CD4-positive, CD25-positive, alpha-beta regulatory T cell (primary cell): ENCODE results near the gene TTLL5. TPM values are rescaled to one million over a fixed set of nuclear protein-coding genes. Genes with fewer than 3 reads are reported as not detected.
A peak's percentile ranks its signal among the peaks of the same experiment; 100 is the strongest.

Source experiments
- ATAC-seq, 2 donors: fragments of 150-1000 bp; cut with Tn5 transposase; one replicate each; pipeline ENCODE4 v1.10.0; 2021; ENCODE audit warnings: low read depth in 2 of 2, moderate number of reproducible peaks in 2 of 2, moderate library complexity in 1 of 2
- DNase-seq, 3 donors: peaks; one replicate each; pipeline versions ENCODE4 v3.0.0 to v3.0.0-alpha.2; 2012 to 2022; ENCODE audit warnings: mixed read lengths in 1 of 3
- H3K27ac ChIP-seq: one replicate; pipeline ENCODE4 v1.7.0; 2013; ENCODE audit warnings: mild to moderate bottlenecking, low read length; ENCODE audit not compliant: insufficient read depth, poor library complexity, severe bottlenecking
- H3K27me3 ChIP-seq: one replicate; pipeline ENCODE4 v1.7.0; 2013; ENCODE audit warnings: low read length; ENCODE audit not compliant: control insufficient read depth, insufficient read depth
- H3K36me3 ChIP-seq: one replicate; pipeline ENCODE4 v1.7.0; 2013; ENCODE audit warnings: mild to moderate bottlenecking, low read length, moderate library complexity; ENCODE audit not compliant: control insufficient read depth, insufficient read depth
- H3K4me1 ChIP-seq: 2 replicates; pipeline ENCODE4 v1.7.0; 2013; ENCODE audit warnings: mild to moderate bottlenecking, low read length; ENCODE audit not compliant: insufficient read depth, control insufficient read depth, poor library complexity, severe bottlenecking
- H3K4me3 ChIP-seq: one replicate; pipeline ENCODE4 v1.7.0; 2013; ENCODE audit warnings: low read depth, mild to moderate bottlenecking, low read length, moderate library complexity
- H3K9me3 ChIP-seq, 2 experiments: 1 replicate in 1 of 2; 2 replicates in 1 of 2; pipeline ENCODE4 v1.7.0; 2013; ENCODE audit warnings: low read length in 2 of 2, mild to moderate bottlenecking in 1 of 2, moderate library complexity in 1 of 2; ENCODE audit not compliant: control insufficient read depth in 2 of 2
- H3K27ac Mint-ChIP-seq, 3 donors: one replicate each; pipeline ENCODE4 v1.8.0; 2020 to 2022; ENCODE audit warnings: mild to moderate bottlenecking in 3 of 3, mixed read lengths in 3 of 3, moderate library complexity in 2 of 3
- H3K27me3 Mint-ChIP-seq: one replicate; pipeline ENCODE4 v1.8.0; 2022; ENCODE audit warnings: mild to moderate bottlenecking, mixed read lengths
- H3K36me3 Mint-ChIP-seq: one replicate; pipeline ENCODE4 v1.8.0; 2020; ENCODE audit warnings: mixed read lengths
- H3K4me1 Mint-ChIP-seq, 4 donors: one replicate each; pipeline ENCODE4 v1.8.0; 2020 to 2022; ENCODE audit warnings: mixed read lengths in 4 of 4, mild to moderate bottlenecking in 1 of 4
- H3K4me3 Mint-ChIP-seq, 4 donors: one replicate each; pipeline ENCODE4 v1.8.0; 2020 to 2022; ENCODE audit warnings: mild to moderate bottlenecking in 4 of 4, mixed read lengths in 4 of 4, moderate library complexity in 3 of 4
- H3K9me3 Mint-ChIP-seq, 7 donors: one replicate each; pipeline ENCODE4 v1.8.0; 2020 to 2022; ENCODE audit warnings: mixed read lengths in 7 of 7, mild to moderate bottlenecking in 3 of 7, moderate library complexity in 2 of 7
- polyA plus RNA-seq, 4 donors: library from polyadenylated mRNA; unstranded; fragments of 300-500 nt; fragmentation: Illumina TruSeq; gene quantifications; one replicate each; pipeline ENCODE4 v1.2.3, GENCODE V29; 2021
- total RNA-seq: library from RNA; stranded (reverse); gene quantifications from one replicate; pipeline ENCODE4 v1.2.3, GENCODE V29; 2022

TTLL5 gene
- total and polyA plus RNA-seq, 5 donors from 2014 or later = 4.9 to 39.2 (median 8.7) TPM

DNA sequence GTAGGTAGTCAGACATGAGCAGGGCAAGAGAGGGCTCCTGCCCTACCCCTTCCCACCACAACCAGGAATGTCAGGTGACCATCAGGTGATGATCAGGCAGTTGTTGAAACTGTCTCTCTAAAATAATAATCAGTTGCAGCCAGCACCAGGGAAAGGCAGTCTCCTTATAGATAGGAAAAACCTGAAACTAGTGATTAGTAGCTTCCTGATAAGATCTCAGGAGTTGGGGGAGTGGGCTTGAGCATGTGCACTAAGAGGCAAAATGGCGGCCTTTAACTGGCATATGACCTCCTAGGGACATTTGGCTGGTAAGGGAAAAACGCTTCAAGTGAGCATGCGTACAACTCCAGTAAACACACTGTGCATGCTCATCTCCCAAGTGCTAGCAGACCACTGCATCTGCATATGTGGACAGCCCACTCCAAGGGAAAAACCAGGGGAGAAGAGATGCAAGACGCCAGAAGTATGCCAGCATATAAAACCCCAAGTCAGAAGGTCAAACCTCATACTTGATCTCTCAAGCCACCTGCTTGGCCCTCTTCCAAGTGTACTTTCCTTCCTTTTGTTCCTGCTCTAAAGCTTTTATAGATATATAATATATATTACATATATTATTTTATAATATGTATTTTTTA lies 283.7 kb downstream of the TTLL5 start:
- no peaks in the 10 kb centered on the region for H3K4me1 Mint-ChIP-seq
- H3K27ac Mint-ChIP-seq = no peak overlapping the region
- DNase-seq = no peak
- no peak for ATAC-seq
- Histone ChIP-seq H3K4me1 (no peaks in the 10 kb centered on the region), H3K9me3 (no peaks in the 10 kb centered on the region), H3K4me3 (no peak overlapping the region), H3K27ac (no peak overlapping the region), H3K36me3 (no peaks in the 10 kb centered on the region), H3K27me3 (no peaks in the 10 kb centered on the region)
- H3K4me3 Mint-ChIP-seq = no peak overlapping the region
- H3K9me3 Mint-ChIP-seq = no peaks in the 10 kb centered on the region
- no peaks in the 10 kb centered on the region for H3K27me3 Mint-ChIP-seq
- H3K36me3 Mint-ChIP-seq = peaks cover 16% of the 10 kb centered on the region

DNA sequence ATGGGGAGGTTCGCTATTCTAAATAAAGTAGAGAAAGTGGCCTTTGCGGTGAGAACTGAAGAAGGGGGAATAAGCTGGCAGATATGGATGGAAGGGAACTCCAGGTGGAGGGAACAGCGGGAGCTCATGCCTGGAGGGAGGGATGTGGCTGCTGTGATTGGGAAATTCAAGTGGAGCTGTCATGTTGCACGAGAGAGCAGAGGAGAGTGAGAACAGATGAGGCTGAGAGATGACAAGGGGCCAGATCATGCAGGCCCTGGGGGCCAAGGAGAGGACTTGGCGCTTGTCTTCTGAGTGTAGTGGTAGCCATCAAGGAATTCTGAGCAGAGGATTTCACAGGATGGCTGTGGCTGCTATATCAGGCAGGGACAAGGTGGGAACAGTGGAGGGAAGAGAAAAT lies 285.7 kb downstream of the TTLL5 start:
- H3K27ac Mint-ChIP-seq = no peak overlapping the region
- H3K9me3 Mint-ChIP-seq = peaks cover 0 to 3% (median 0%) of the 10 kb centered on the region in 7 donors

DNA sequence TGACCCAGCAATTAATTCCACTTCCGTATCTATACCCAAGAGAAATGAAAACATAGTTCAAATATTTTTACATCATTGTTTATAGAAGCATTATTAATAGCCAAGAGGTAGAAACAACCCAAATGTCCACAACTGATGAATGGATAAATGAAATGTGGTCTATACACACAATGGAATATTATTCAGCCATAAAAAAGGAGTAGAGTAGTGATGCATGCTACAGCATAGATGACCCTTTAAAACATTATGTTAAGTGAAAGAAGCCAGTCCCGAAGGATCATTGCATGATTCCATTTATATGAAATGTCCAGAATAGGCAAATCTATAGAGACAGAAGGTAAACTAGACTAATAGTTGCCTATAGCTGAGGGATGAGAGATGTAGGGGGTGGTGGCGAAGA lies 291.4 kb downstream of the TTLL5 start:
- Histone ChIP-seq H3K9me3 (no peaks in the 10 kb centered on the region), H3K4me3 (no peak overlapping the region), H3K4me1 (no peaks in the 10 kb centered on the region), H3K27ac (no peak overlapping the region), H3K27me3 (no peaks in the 10 kb centered on the region), H3K36me3 (peaks cover 4% of the 10 kb centered on the region)
- H3K9me3 Mint-ChIP-seq = peaks cover 0 to 9% (median 0%) of the 10 kb centered on the region in 7 donors
- H3K27ac Mint-ChIP-seq = no peak overlapping the region
- H3K27me3 Mint-ChIP-seq = no peaks in the 10 kb centered on the region
- H3K4me1 Mint-ChIP-seq = no peaks in the 10 kb centered on the region
- peaks cover 13% of the 10 kb centered on the region for H3K36me3 Mint-ChIP-seq
- no peak overlapping the region for H3K4me3 Mint-ChIP-seq
- DNase-seq = no peak
- no peak for ATAC-seq

More for the DNA sequence above, 285.7 kb downstream of the TTLL5 start:
- no peak overlapping the region for H3K4me3 Mint-ChIP-seq
- H3K36me3 Mint-ChIP-seq = peaks cover 16% of the 10 kb centered on the region
- Histone ChIP-seq H3K4me3 (no peak overlapping the region), H3K27ac (no peak overlapping the region), H3K27me3 (no peaks in the 10 kb centered on the region), H3K36me3 (no peaks in the 10 kb centered on the region), H3K4me1 (no peaks in the 10 kb centered on the region), H3K9me3 (no peaks in the 10 kb centered on the region)
- ATAC-seq (no peak), DNase-seq (no peak)
- H3K4me1 Mint-ChIP-seq = no peaks in the 10 kb centered on the region
- H3K27me3 Mint-ChIP-seq = no peaks in the 10 kb centered on the region

DNA sequence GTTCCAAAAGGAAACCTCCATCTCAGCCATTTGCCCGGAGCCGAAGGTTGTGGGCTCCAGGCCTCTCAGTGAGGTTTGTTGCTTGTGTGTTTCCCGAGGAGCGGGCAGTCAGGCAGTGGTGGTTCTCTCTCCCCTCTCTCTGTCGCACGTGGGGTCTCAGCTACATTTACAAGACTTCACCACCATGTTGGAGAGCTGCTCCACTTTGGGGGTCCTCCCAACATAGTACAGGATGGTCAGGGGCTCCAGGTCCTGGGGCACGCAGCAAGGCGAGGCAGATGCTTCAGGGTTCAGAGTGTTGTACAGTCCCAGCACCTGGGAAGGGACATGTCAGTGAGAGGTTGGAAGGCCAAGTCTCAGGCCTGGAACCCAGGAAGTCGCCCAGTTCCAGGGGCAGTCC lies 298.0 kb downstream of the TTLL5 start:
- Mint-ChIP-seq H3K27me3 (no peaks in the 10 kb centered on the region), H3K27ac (peak overlapping the region in 1 of 3 donors; percentile 12), H3K4me3 (no peak overlapping the region), H3K9me3 (no peaks in the 10 kb centered on the region), H3K36me3 (peaks cover 25% of the 10 kb centered on the region), H3K4me1 (no peaks in the 10 kb centered on the region)
- H3K4me1 ChIP-seq = no peaks in the 10 kb centered on the region
- no peak overlapping the region for H3K4me3 ChIP-seq
- DNase-seq (no peak), ATAC-seq (no peak)
- no peaks in the 10 kb centered on the region for H3K27me3 ChIP-seq
- no peak overlapping the region for H3K27ac ChIP-seq
- no peaks in the 10 kb centered on the region for H3K9me3 ChIP-seq
- H3K36me3 ChIP-seq = peaks cover 7% of the 10 kb centered on the region

DNA sequence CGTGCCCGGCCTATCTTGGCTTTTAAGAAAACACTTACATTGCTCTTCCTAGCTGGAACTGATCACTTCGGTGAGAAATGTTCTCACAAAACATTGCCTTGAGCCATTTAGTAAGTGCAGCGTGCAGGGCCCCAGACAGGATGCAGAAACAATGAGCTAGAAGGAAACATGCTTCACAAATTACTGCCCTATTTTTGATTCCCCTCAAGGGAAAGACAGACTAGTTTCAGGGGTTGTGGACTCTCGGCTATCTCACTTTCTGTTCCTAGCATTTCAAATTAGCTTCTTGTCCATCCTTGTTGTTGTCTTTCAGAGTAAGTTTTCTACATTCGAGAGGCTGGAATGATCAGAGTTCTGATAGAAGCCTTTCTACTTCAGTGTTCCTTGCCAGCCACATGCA lies 299.2 kb downstream of the TTLL5 start:
- Histone ChIP-seq H3K9me3 (no peaks in the 10 kb centered on the region), H3K27ac (no peak overlapping the region), H3K4me3 (no peak overlapping the region), H3K27me3 (no peaks in the 10 kb centered on the region), H3K36me3 (peaks cover 3% of the 10 kb centered on the region), H3K4me1 (no peaks in the 10 kb centered on the region)
- no peaks in the 10 kb centered on the region for H3K9me3 Mint-ChIP-seq
- H3K4me1 Mint-ChIP-seq = no peaks in the 10 kb centered on the region
- no peak overlapping the region for H3K27ac Mint-ChIP-seq
- H3K27me3 Mint-ChIP-seq = no peaks in the 10 kb centered on the region
- no peak overlapping the region for H3K4me3 Mint-ChIP-seq
- peaks cover 22% of the 10 kb centered on the region for H3K36me3 Mint-ChIP-seq
- no peak for ATAC-seq
- no peak for DNase-seq

DNA sequence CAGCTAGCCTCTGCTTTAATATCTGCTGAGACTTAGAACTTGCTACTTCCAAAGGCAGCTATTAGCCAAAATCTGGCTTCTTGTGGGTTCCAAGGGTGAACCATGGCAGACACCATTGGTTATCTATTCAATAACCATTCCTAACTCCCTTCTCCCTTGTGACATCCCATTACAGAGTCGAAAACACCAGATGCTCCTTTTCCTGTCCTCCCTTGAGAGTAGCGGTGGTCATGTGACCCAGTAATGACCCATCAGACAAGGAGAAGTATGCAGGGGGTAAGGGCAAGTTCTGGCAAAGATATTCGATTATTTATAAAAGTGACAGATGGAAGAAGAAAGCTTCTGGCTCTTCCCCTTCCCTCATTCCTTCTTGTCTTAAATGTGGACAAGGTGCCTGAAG lies 300.6 kb downstream of the TTLL5 start:
- no peaks in the 10 kb centered on the region for H3K9me3 Mint-ChIP-seq
- peaks cover 31% of the 10 kb centered on the region for H3K36me3 Mint-ChIP-seq
- H3K36me3 ChIP-seq = peaks cover 3% of the 10 kb centered on the region
- no peaks in the 10 kb centered on the region for H3K4me1 ChIP-seq
- no peak overlapping the region for H3K27ac ChIP-seq
- no peaks in the 10 kb centered on the region for H3K27me3 ChIP-seq
- H3K4me1 Mint-ChIP-seq = no peaks in the 10 kb centered on the region
- H3K27ac Mint-ChIP-seq = no peak overlapping the region
- no peak for ATAC-seq
- no peaks in the 10 kb centered on the region for H3K27me3 Mint-ChIP-seq
- no peak for DNase-seq
- H3K4me3 ChIP-seq = no peak overlapping the region
- no peak overlapping the region for H3K4me3 Mint-ChIP-seq
- H3K9me3 ChIP-seq = no peaks in the 10 kb centered on the region

DNA sequence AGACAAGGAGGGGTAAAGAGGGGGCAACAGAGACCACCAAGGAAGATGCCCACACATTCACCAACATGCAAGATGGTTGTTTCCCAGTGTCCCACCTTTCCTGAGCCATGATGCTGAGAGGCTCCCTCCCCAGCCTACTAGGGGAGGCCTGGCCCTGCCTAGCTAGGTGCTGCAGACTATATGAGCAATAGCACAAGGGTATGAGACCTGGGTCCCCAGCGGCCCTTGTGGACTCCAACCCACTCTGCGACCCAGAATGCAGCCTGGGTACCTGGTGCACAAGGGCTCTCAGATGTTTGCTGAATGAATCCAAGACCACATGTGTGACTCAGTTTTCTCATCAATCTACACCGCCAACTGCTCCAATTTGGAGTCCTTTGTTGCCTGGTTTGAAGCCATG lies 306.8 kb downstream of the TTLL5 start:
- no peak overlapping the region for H3K4me3 ChIP-seq
- no peaks in the 10 kb centered on the region for H3K9me3 Mint-ChIP-seq
- H3K27ac ChIP-seq = no peak overlapping the region
- no peaks in the 10 kb centered on the region for H3K9me3 ChIP-seq
- H3K36me3 Mint-ChIP-seq = peaks cover 31% of the 10 kb centered on the region
- H3K36me3 ChIP-seq = no peaks in the 10 kb centered on the region
- no peaks in the 10 kb centered on the region for H3K27me3 Mint-ChIP-seq
- no peak overlapping the region for H3K27ac Mint-ChIP-seq
- ATAC-seq = no peak
- H3K4me1 Mint-ChIP-seq = no peaks in the 10 kb centered on the region
- H3K4me1 ChIP-seq = no peaks in the 10 kb centered on the region
- no peak for DNase-seq
- H3K27me3 ChIP-seq = no peaks in the 10 kb centered on the region
- H3K4me3 Mint-ChIP-seq = no peak overlapping the region

DNA sequence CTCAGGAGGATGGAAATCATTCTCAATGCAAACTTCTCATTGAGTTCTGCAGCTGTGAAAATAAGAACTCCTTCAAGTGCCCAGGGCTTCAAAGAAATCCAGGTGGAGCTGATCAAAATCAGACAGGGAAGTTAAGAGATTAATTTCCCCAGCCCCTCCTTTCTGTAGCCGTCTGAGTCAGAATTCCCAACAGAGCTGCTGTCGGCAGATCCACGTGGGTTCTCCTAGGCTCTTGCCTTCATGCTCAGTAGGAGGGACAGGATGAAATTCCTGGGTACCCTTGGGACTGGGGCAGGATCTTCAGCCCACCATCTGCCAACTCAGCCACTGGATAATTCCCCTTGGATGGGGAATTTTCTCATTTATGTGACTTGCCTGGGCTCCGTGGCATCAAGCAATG lies 307.4 kb downstream of the TTLL5 start:
- H3K36me3 Mint-ChIP-seq = peaks cover 31% of the 10 kb centered on the region
- no peaks in the 10 kb centered on the region for H3K27me3 ChIP-seq
- no peaks in the 10 kb centered on the region for H3K36me3 ChIP-seq
- no peaks in the 10 kb centered on the region for H3K9me3 Mint-ChIP-seq
- H3K4me3 Mint-ChIP-seq = no peak overlapping the region
- no peaks in the 10 kb centered on the region for H3K27me3 Mint-ChIP-seq
- DNase-seq = no peak
- H3K4me1 Mint-ChIP-seq = no peaks in the 10 kb centered on the region
- H3K4me1 ChIP-seq = no peaks in the 10 kb centered on the region
- H3K9me3 ChIP-seq = no peaks in the 10 kb centered on the region
- H3K27ac Mint-ChIP-seq = no peak overlapping the region
- no peak overlapping the region for H3K27ac ChIP-seq
- no peak overlapping the region for H3K4me3 ChIP-seq
- no peak for ATAC-seq
